ENCODE data around the gene FOXA2. TPM values are rescaled to one million over a fixed set of nuclear protein-coding genes. Genes with fewer than 3 reads are reported as not detected.

The FOXA2 gene
- total RNA-seq, 1 experiment from 2014 or later: 14.4 TPM

GRCh38 chr20:22577515-22578220 is 6.7 kb downstream of the FOXA2 start:
- intact Hi-C loops (cut with micrococcal nuclease): loop anchor here (5.0 kb wide), 1 partner anchor 125 kb away; no protein-coding TSS in a partner anchor
- peak overlapping the region; percentile 84 for H3K9ac ChIP-seq (ENCODE audit: low read length)
- H3K9me3 ChIP-seq (ENCODE audit: low read length): no peaks in the 10 kb centered on the region
- H3K4me1 ChIP-seq (ENCODE audit: insufficient read depth, low read length): peaks cover 21% of the 10 kb centered on the region
- no peaks in the 10 kb centered on the region for H3K9me2 ChIP-seq (replicated peaks; ENCODE audit: low read length)
- H3K4me2 ChIP-seq (ENCODE audit: low read length): peak overlapping the region; percentile 99
- peak overlapping the region; percentile 75 for H3K4me3 ChIP-seq (ENCODE audit: low read length)
- peaks cover 33% of the 10 kb centered on the region for H3K79me2 ChIP-seq (ENCODE audit: low read length)
- H3F3A ChIP-seq (ENCODE audit: low read length, unreplicated experiment): no peaks in the 10 kb centered on the region
- ChIA-PET POLR2A (ENCODE audit: unreplicated experiment) (no interaction called here), CTCF (interaction anchor here (0.7 to 1.0 kb wide), 2 partner anchors 108 to 125 kb away, joined by 3 to 11 read pairs; no protein-coding TSS in a partner anchor)
- TSS peak; percentile 13 for BruUV-seq (replicated peaks)
- H4K20me1 ChIP-seq (ENCODE audit: low read length): no peaks in the 10 kb centered on the region
- H3K27ac ChIP-seq (ENCODE audit: low read length): peak overlapping the region; percentile 67
- H3K36me3 ChIP-seq (ENCODE audit: low read depth, low read length): no peaks in the 10 kb centered on the region
- H3K27me3 ChIP-seq (ENCODE audit: low read length): 0 out of 2 replicates have a peak, but pooled peaks cover 6% of the 10 kb centered on the region
- ATAC-seq (peak; percentile 10), DNase-seq (peak; percentile 19)
- peak overlapping the region; percentile 84 for H2AFZ ChIP-seq (ENCODE audit: low read length)
- TF ChIP-seq EZH2phosphoT487 (IDR thresholded peaks at IDR 0.05; ENCODE audit: borderline replicate concordance, low read length) (no peak), EZH2 (IDR thresholded peaks at IDR 0.05; ENCODE audit: low read length, unreplicated experiment) (no peak), CTCF (conservative IDR thresholded peaks at IDR 0.05; ENCODE audit: low read depth, low read length) (no peak)

- ATAC-seq: no peak
- no peak for TF ChIP-seq EZH2 (IDR thresholded peaks at IDR 0.05; ENCODE audit: low read length, unreplicated experiment)
- TF ChIP-seq EZH2phosphoT487 (IDR thresholded peaks at IDR 0.05; ENCODE audit: borderline replicate concordance, low read length): no peak
- no peak for TF ChIP-seq CTCF (conservative IDR thresholded peaks at IDR 0.05; ENCODE audit: low read depth, low read length)
- H3K9me2 ChIP-seq (replicated peaks; ENCODE audit: low read length): no peaks in the 10 kb centered on the region
- no TSS peak for BruUV-seq (replicated peaks)
- H3K79me2 ChIP-seq (ENCODE audit: low read length): peaks cover 27% of the 10 kb centered on the region; the same call in 1 of the 2 replicates
- intact Hi-C loops (cut with micrococcal nuclease): loop anchor here (5.0 kb wide), 1 partner anchor 125 kb away; no protein-coding TSS in a partner anchor
- 0 out of 2 replicates have a peak overlapping the region, but pooled peaks have one; percentile 84 for H3K9ac ChIP-seq (ENCODE audit: low read length)
- H3K4me2 ChIP-seq (ENCODE audit: low read length): peak overlapping the region; percentile 99
- H3K27me3 ChIP-seq (ENCODE audit: low read length): 0 out of 2 replicates have a peak, but pooled peaks cover 6% of the 10 kb centered on the region
- H3F3A ChIP-seq (ENCODE audit: low read length, unreplicated experiment): no peaks in the 10 kb centered on the region
- no peaks in the 10 kb centered on the region for H3K36me3 ChIP-seq (ENCODE audit: low read depth, low read length)
- no peaks in the 10 kb centered on the region for H4K20me1 ChIP-seq (ENCODE audit: low read length)
- ChIA-PET CTCF (no interaction called here), POLR2A (ENCODE audit: unreplicated experiment) (no interaction called here)
- peak overlapping the region; percentile 75; the same call in 1 of the 2 replicates for H3K4me3 ChIP-seq (ENCODE audit: low read length)
- H3K4me1 ChIP-seq (ENCODE audit: insufficient read depth, low read length): peaks cover 21% of the 10 kb centered on the region
- H3K9me3 ChIP-seq (ENCODE audit: low read length): no peaks in the 10 kb centered on the region
- no peak for DNase-seq
- H3K27ac ChIP-seq (ENCODE audit: low read length): peak overlapping the region; percentile 67; the same call in 1 of the 2 replicates
- no peak overlapping the region for H2AFZ ChIP-seq (ENCODE audit: low read length)
Measured at GRCh38 chr20:22576733-22577514, 7.4 kb downstream of the FOXA2 start.

All from PC-3 (cell line).